ENCODE data around the gene HOXC9. TPM values are rescaled to one million over a fixed set of nuclear protein-coding genes. Genes with fewer than 3 reads are reported as not detected.
A peak's percentile ranks its signal among the peaks of the same experiment; 100 is the strongest.

The HOXC9 gene
- total RNA-seq, 1 experiment from 2014 or later = not detected

GRCh38 chr12:54019924-54020590 is 20.1 kb downstream of the HOXC9 start:
- Histone ChIP-seq H3K27me3 (ENCODE audit: insufficient read depth, low read length) (peaks cover 94% of the 10 kb centered on the region), H3K23me2 (ENCODE audit: insufficient read length, low read depth, low read length, poor library complexity, severe bottlenecking) (peaks cover 10% of the 10 kb centered on the region), H4K5ac (ENCODE audit: insufficient read length, low read depth, low read length) (no peak overlapping the region), H4K91ac (ENCODE audit: insufficient read length, low read depth, low read length) (no peak overlapping the region), H3K23ac (ENCODE audit: insufficient read length, low read depth, low read length) (no peak overlapping the region), H3K9me3 (ENCODE audit: control insufficient read depth, low read depth, low read length) (no peaks in the 10 kb centered on the region), H2BK5ac (ENCODE audit: insufficient read length, low read length) (no peak overlapping the region), H2BK120ac (ENCODE audit: low read depth, low read length, poor library complexity, severe bottlenecking) (no peak overlapping the region), H2AK5ac (ENCODE audit: insufficient read length, low read length) (no peak overlapping the region), H3K79me1 (ENCODE audit: insufficient read depth, low read depth, low read length, poor library complexity, severe bottlenecking) (no peaks in the 10 kb centered on the region), H3K9ac (ENCODE audit: extremely low read depth, insufficient read length, low read length) (no peak overlapping the region), H3K4me1 (ENCODE audit: insufficient read depth, low read length) (no peaks in the 10 kb centered on the region), H3T11ph (ENCODE audit: low read length) (no peak overlapping the region), H3K27ac (ENCODE audit: insufficient read length, low read depth, low read length) (no peak overlapping the region), H2BK15ac (ENCODE audit: low read depth, low read length) (no peak overlapping the region), H3K4me2 (ENCODE audit: insufficient read depth, insufficient read length, low read length) (no peak overlapping the region), H2BK20ac (ENCODE audit: low read depth, low read length, poor library complexity, severe bottlenecking) (no peak overlapping the region), H2BK12ac (ENCODE audit: insufficient read length, low read depth, low read length) (no peak overlapping the region), H4K20me1 (ENCODE audit: control insufficient read depth, insufficient read depth, insufficient read length) (no peaks in the 10 kb centered on the region), H3K4ac (ENCODE audit: low read depth, low read length) (no peak overlapping the region), H3K79me2 (ENCODE audit: insufficient read depth, low read length) (no peaks in the 10 kb centered on the region), H4K8ac (replicated peaks; ENCODE audit: insufficient read length, low read depth, low read length) (no peak overlapping the region), H3K14ac (ENCODE audit: insufficient read depth, low read length) (no peak overlapping the region), H3K18ac (ENCODE audit: insufficient read length, low read depth, low read length) (no peak overlapping the region), H2AFZ (ENCODE audit: low read length) (no peak overlapping the region), H3K56ac (ENCODE audit: insufficient read length, low read depth, low read length) (no peak overlapping the region)
- Mint-ChIP-seq H3K9me3 (peaks cover 0 to 2% of the 10 kb centered on the region in 2 experiments; a peak in 2 of 5 replicates), H3K27ac (no peak overlapping the region), H3K4me3 (peak overlapping the region in 1 of 2 experiments; percentile 31; a peak in 2 of 5 replicates), H3K4me1 (peaks cover 13 to 30% of the 10 kb centered on the region in 2 experiments), H3K27me3 (ENCODE audit: low read depth) (peaks cover 100% of the 10 kb centered on the region), H3K36me3 (ENCODE audit: insufficient read depth in 1 of 3, low read depth in 3 of 3) (no peaks in the 10 kb centered on the region)
- WGBS (ENCODE audit: extremely low coverage, insufficient read length, low lambda C conversion rate) = no CpG with 5 or more reads among the region's 10 CpGs
- TF ChIP-seq CTCF (conservative IDR thresholded peaks at IDR 0.05) = no peak
- DNase-seq = no peak
